ENCODE measurements around the gene PWWP2B. TPM values are rescaled to one million over a fixed set of nuclear protein-coding genes. Genes with fewer than 3 reads are reported as not detected.

Gene PWWP2B
- total RNA-seq, 1 donor from 2014 or later = 12.9 TPM

DNA sequence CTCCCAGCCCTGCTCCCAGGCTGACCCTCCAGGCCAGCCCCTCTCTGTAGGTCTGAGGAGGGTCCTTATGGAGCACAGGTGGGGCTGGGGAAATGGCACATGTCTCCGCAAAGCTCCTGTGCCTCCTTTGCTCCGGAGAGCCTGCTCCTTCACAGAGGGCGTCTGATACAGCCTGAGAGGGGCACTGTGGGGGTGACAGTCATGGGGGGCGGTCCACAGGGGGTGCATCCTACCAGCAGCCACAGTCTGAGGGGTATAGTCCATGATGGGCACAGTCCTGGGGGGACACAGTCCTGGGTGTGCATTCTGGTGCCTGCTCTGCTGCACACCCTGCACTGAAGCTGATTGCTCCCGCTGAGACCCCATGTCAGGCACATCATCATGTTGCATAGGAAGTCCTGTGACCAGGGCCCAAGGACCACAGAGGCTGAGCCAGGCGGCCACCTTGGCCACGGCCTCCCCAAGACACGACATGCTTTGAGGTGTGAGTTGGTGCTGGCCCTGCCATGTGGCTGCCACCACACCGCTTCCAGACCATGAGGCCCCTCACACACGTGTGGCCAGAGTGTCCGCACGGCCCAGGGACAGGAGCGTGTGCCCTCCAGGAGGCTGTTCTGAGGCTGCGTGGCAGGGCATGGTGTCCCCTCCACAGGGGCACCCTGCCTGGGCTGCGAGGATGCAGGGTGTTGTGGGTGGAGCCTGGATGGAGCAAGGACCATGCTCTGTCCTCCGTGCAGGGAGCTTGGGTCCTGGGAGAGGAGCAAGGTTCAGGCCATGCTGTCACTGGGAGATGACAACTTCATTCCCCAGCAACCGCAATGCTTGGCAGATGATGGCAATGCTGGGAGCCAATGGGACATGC lies 59.2 kb downstream of the PWWP2B start:
- no peak for DNase-seq (ENCODE audit: extremely low spot score, unreplicated experiment)
- peaks cover 7% of the 10 kb centered on the region for H3K4me1 Mint-ChIP-seq (ENCODE audit: unreplicated experiment)
- TF ChIP-seq, protein P1, sequence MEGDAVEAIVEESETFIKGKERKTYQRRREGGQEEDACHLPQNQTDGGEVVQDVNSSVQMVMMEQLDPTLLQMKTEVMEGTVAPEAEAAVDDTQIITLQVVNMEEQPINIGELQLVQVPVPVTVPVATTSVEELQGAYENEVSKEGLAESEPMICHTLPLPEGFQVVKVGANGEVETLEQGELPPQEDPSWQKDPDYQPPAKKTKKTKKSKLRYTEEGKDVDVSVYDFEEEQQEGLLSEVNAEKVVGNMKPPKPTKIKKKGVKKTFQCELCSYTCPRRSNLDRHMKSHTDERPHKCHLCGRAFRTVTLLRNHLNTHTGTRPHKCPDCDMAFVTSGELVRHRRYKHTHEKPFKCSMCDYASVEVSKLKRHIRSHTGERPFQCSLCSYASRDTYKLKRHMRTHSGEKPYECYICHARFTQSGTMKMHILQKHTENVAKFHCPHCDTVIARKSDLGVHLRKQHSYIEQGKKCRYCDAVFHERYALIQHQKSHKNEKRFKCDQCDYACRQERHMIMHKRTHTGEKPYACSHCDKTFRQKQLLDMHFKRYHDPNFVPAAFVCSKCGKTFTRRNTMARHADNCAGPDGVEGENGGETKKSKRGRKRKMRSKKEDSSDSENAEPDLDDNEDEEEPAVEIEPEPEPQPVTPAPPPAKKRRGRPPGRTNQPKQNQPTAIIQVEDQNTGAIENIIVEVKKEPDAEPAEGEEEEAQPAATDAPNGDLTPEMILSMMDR (IDR thresholded peaks at IDR 0.05) = no peak
- no peak overlapping the region for H3K27ac Mint-ChIP-seq (ENCODE audit: unreplicated experiment)
- no peaks in the 10 kb centered on the region for H3K36me3 Mint-ChIP-seq (ENCODE audit: unreplicated experiment)
- H3K9me3 Mint-ChIP-seq (ENCODE audit: unreplicated experiment) = no peaks in the 10 kb centered on the region
- peaks cover 3% of the 10 kb centered on the region for H3K27me3 Mint-ChIP-seq (ENCODE audit: unreplicated experiment)
- H3K4me3 Mint-ChIP-seq (ENCODE audit: unreplicated experiment) = no peak overlapping the region

DNA sequence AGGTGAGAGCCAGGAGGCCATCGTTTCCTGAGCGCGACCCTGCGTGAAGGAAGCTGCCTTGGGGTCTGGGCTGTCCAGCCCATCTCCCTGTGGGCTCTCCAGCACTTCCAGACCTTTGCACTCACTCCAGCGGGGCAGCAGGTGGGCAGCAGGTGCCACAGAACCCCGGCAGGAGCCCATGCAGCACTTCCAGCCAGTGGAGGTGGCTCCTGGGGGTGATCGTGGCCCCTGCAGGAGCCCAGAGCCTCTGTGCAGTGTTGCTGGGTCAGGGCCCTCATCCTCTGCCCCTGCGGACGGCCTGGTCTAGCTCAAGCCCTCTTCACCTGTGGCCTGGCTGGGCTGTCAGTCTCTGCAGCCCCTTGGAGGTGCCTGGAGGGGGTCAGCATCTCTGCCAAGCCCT lies 59.9 kb downstream of the PWWP2B start:
- H3K4me1 Mint-ChIP-seq (ENCODE audit: unreplicated experiment) = peaks cover 3% of the 10 kb centered on the region
- no peaks in the 10 kb centered on the region for H3K36me3 Mint-ChIP-seq (ENCODE audit: unreplicated experiment)
- H3K27me3 Mint-ChIP-seq (ENCODE audit: unreplicated experiment) = peaks cover 3% of the 10 kb centered on the region
- H3K27ac Mint-ChIP-seq (ENCODE audit: unreplicated experiment) = no peak overlapping the region
- no peaks in the 10 kb centered on the region for H3K9me3 Mint-ChIP-seq (ENCODE audit: unreplicated experiment)
- no peak for DNase-seq (ENCODE audit: extremely low spot score, unreplicated experiment)
- TF ChIP-seq, protein P1 (IDR thresholded peaks at IDR 0.05) = no peak
- H3K4me3 Mint-ChIP-seq (ENCODE audit: unreplicated experiment) = no peak overlapping the region

DNA sequence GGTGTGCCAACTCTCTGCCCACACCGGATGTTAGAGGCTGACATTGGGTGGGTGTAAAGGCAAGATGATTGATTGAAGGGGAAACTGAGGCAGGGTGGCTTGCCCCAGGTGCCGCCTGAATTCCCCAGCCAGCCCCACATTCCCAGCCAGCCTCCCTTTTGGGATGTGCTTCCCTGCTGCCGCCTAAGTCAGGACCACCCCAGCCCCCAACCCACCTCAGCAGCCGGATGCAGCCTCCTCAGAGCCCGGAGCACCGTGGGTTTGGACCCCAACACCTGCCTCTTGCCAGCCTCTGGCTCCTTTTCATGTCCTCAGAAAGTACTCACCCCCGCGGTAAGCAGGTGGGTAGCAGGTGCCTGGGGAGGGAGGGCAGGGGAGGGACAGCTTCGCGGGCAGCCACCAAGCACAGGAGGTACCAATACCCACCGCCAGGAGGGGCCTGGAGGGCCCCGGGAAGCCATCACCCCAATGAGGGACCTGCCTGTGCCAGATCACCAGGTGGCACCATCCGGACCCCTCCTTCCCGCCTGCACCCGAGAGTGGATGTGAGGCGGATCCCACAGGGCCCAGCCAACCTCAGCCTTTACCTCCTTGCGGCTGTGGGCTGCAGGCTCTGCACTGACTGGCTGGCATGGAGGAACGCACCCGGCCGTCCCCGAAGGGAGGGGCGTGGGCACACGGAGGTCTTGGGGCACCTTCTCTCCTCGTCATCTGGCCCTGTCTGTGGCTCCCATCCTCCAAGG lies 60.5 kb downstream of the PWWP2B start:
- Mint-ChIP-seq H3K4me1 (ENCODE audit: unreplicated experiment) (peaks cover 3% of the 10 kb centered on the region), H3K27ac (ENCODE audit: unreplicated experiment) (no peak overlapping the region), H3K4me3 (ENCODE audit: unreplicated experiment) (no peak overlapping the region), H3K36me3 (ENCODE audit: unreplicated experiment) (no peaks in the 10 kb centered on the region), H3K27me3 (ENCODE audit: unreplicated experiment) (peaks cover 3% of the 10 kb centered on the region), H3K9me3 (ENCODE audit: unreplicated experiment) (no peaks in the 10 kb centered on the region)
- TF ChIP-seq, protein P1 (IDR thresholded peaks at IDR 0.05) = no peak
- DNase-seq (ENCODE audit: extremely low spot score, unreplicated experiment) = no peak

DNA sequence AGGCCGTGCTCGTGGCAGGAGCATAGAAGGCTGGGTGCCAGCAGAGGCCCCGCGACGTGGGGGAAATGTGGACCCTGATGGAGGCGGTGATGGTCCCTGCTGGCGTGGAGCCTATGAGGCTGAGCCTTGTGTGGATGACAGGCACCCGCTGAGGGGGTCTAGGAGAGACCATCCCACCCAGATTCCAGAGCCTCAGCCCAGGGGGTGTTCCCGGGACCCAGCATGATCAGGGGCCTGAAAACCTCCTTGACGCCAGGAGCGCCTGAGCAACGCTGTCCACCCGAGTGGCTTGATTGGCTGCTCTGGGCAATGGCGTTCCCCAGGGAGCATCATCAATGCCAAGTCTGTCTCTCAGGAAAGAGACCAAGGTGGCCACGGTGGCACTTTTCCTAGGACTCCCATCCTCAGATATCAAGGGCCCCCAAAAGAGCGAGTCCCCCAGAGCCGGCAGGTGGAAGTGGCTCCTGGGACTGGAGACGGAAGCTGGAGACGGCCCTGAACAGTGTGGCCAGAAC lies 61.1 kb downstream of the PWWP2B start:
- DNase-seq (ENCODE audit: extremely low spot score, unreplicated experiment) = no peak
- Mint-ChIP-seq H3K4me1 (ENCODE audit: unreplicated experiment) (peaks cover 2% of the 10 kb centered on the region), H3K27ac (ENCODE audit: unreplicated experiment) (no peak overlapping the region), H3K27me3 (ENCODE audit: unreplicated experiment) (peaks cover 3% of the 10 kb centered on the region), H3K9me3 (ENCODE audit: unreplicated experiment) (no peaks in the 10 kb centered on the region), H3K4me3 (ENCODE audit: unreplicated experiment) (no peak overlapping the region), H3K36me3 (ENCODE audit: unreplicated experiment) (no peaks in the 10 kb centered on the region)
- TF ChIP-seq, protein P1 (IDR thresholded peaks at IDR 0.05) = no peak
